Fibroblast of lung (primary cell): ENCODE results near the gene SOX1.

Source experiments
- CTCF ChIP-seq, 2 donors: IDR thresholded peaks in 1 of 2; conservative IDR thresholded peaks in 1 of 2; 1 replicate in 1 of 2; 2 replicates in 1 of 2; pipeline ENCODE4 v1.5.1; 2011 to 2012; ENCODE audit warnings: low read length in 2 of 2, control low read depth in 1 of 2, inconsistent platforms in 1 of 2, low read depth in 1 of 2, mild to moderate bottlenecking in 1 of 2
- EZH2 ChIP-seq: IDR thresholded peaks from 2 replicates; pipeline ENCODE4 v1.5.1; 2012; ENCODE audit warnings: low read length, control low read depth, mild to moderate bottlenecking; ENCODE audit errors: missing control alignments

GRCh38 chr13:112112534-112113276 is 45.8 kb downstream of the SOX1 start:
- TF ChIP-seq CTCF (conservative IDR thresholded peaks at IDR 0.05 in 1 of 2, IDR thresholded peaks at IDR 0.05 in 1 of 2; ENCODE audit: low read depth in 1 of 2, low read length in 2 of 2): no peak
- TF ChIP-seq EZH2: no peak
